Measurements from ENCODE around the gene COPE.

GRCh38 chr19:18857223-18857622 lies 62.0 kb downstream of the COPE start:
- no peak for TF ChIP-seq POLR2AphosphoS5 (IDR thresholded peaks at IDR 0.05)
- TF ChIP-seq CTCF (IDR thresholded peaks at IDR 0.05 in 8 of 11, conservative IDR thresholded peaks at IDR 0.05 in 3 of 11) = no peak

Measured in spleen (tissue), 7 donors.